HCEC 1CT (cell line): ENCODE results near the gene COL6A1.
A peak's percentile ranks its signal among the peaks of the same experiment; 100 is the strongest.

Experiments used
- DNase-seq: peaks from one replicate; pipeline ENCODE4 v3.0.0-alpha.2; 2017

Gene COL6A1

GRCh38 chr21:46054031-46054430 is 72.5 kb downstream of the COL6A1 start:
- no peak for DNase-seq

- DNase-seq, result peak; percentile 62
These were observed 72.9 kb downstream of the COL6A1 start for GRCh38 chr21:46054451-46054881.
